Gastroesophageal sphincter (tissue), 4 donors: Measurements from ENCODE around the gene MCRIP1. TPM values are rescaled to one million over a fixed set of nuclear protein-coding genes. Genes with fewer than 3 reads are reported as not detected.
A peak's percentile ranks its signal among the peaks of the same experiment; 100 is the strongest.

Source experiments
- ATAC-seq: fragments of 150-250 bp; one replicate; pipeline ENCODE4 v1.9.1; 2016; ENCODE audit warnings: mild to moderate bottlenecking, moderate library complexity
- H3K27ac ChIP-seq, 4 donors: fragments of 200-600 bp; sonication (generic) in 3 of 4; 1 replicate in 3 of 4; 2 replicates in 1 of 4; pipeline ENCODE4 v1.5.1; 2016 to 2019
- H3K27me3 ChIP-seq: fragments of 200-600 bp; sonication (generic); one replicate; pipeline ENCODE4 v1.5.1; 2019
- H3K36me3 ChIP-seq, 2 donors: fragments of 200-600 bp; sonication (generic); one replicate each; pipeline ENCODE4 v1.5.1; 2019; ENCODE audit warnings: control low read depth in 1 of 2
- H3K4me1 ChIP-seq, 3 donors: fragments of 200-600 bp; sonication (generic); 1 replicate in 2 of 3; 2 replicates in 1 of 3; pipeline ENCODE4 v1.5.1; 2016 to 2019; ENCODE audit warnings: control low read depth in 2 of 3
- H3K4me3 ChIP-seq, 2 donors: fragments of 200-600 bp; sonication (generic); one replicate each; pipeline ENCODE4 v1.5.1; 2019; ENCODE audit warnings: mild to moderate bottlenecking in 1 of 2, moderate library complexity in 1 of 2
- H3K9me3 ChIP-seq, 3 donors: fragments of 200-600 bp; sonication (generic); one replicate each; pipeline ENCODE4 v1.5.1; 2017 to 2019; ENCODE audit warnings: control low read depth in 2 of 3
- CTCF ChIP-seq, 4 experiments: fragments of 200-600 bp in 2 of 4; fragments of 450-650 bp in 2 of 4; sonication (generic) in 1 of 4; IDR thresholded peaks; one replicate each; pipeline ENCODE4 v1.5.1; 2017 to 2019; ENCODE audit warnings: antibody characterized with exemption in 4 of 4, mild to moderate bottlenecking in 2 of 4, moderate library complexity in 2 of 4
- EP300 ChIP-seq: sonication (generic); formaldehyde crosslinking; IDR thresholded peaks from one replicate; pipeline ENCODE4 v1.6.1; 2017; ENCODE audit warnings: antibody characterized with exemption, mild to moderate bottlenecking
- POLR2A ChIP-seq, 2 donors: fragments of 450-650 bp; IDR thresholded peaks; one replicate each; pipeline ENCODE4 v1.6.1; 2017; ENCODE audit warnings: antibody characterized with exemption in 2 of 2, mild to moderate bottlenecking in 2 of 2, moderate library complexity in 1 of 2
- POLR2AphosphoS5 ChIP-seq: sonication (generic); formaldehyde crosslinking; IDR thresholded peaks from one replicate; pipeline ENCODE4 v1.6.1; 2017; ENCODE audit warnings: antibody characterized with exemption
- WGBS, 2 donors: methylation state at CpG; one replicate each; pipeline ENCODE4 v1.1.5; 2018; ENCODE audit warnings: low coverage in 1 of 2; 5-methylcytosine and 5-hydroxymethylcytosine counted together
- total RNA-seq, 4 donors: library from RNA; depleted of rRNA; stranded (reverse); fragments of >200 nt; gene quantifications; one replicate each; pipeline ENCODE4 v1.1.0, GENCODE V29; 2016

The MCRIP1 gene
- total RNA-seq, 4 donors from 2014 or later: 70.4 to 131 (median 85.9) TPM

GRCh38 chr17:81825841-81826466, 7.1 kb downstream of the MCRIP1 start:
- TF ChIP-seq CTCF (IDR thresholded peaks at IDR 0.05): no peak
- no peak for TF ChIP-seq POLR2AphosphoS5
- TF ChIP-seq POLR2A (IDR thresholded peaks at IDR 0.05): no peak
- Histone ChIP-seq H3K36me3 (peaks cover 0 to 28% of the 10 kb centered on the region in 2 donors), H3K27me3 (no peaks in the 10 kb centered on the region), H3K9me3 (no peaks in the 10 kb centered on the region), H3K4me3 (no peak overlapping the region), H3K4me1 (peaks cover 0 to 62% (median 11%) of the 10 kb centered on the region in 3 donors), H3K27ac (no peak overlapping the region)
- no peak for ATAC-seq
- WGBS, 2 donors: 79 to 83% methylated on average over 1 to 8 of the region's 11 CpGs

GRCh38 chr17:81824595-81824994, 8.5 kb downstream of the MCRIP1 start:
- WGBS, 2 donors: no CpG with 5 or more reads among the region's 11 CpGs

GRCh38 chr17:81823820-81824550, 9.1 kb downstream of the MCRIP1 start:
- no peak for TF ChIP-seq EP300
- TF ChIP-seq CTCF (IDR thresholded peaks at IDR 0.05): no peak
- no peak for TF ChIP-seq POLR2AphosphoS5

More at GRCh38 chr17:81824595-81824994, 8.5 kb downstream of the MCRIP1 start:
- no peak for ATAC-seq
- H3K4me3 ChIP-seq: no peak overlapping the region
- H3K27ac ChIP-seq: no peak overlapping the region
- peaks cover 0 to 28% of the 10 kb centered on the region in 2 donors for H3K36me3 ChIP-seq
- no peak for TF ChIP-seq CTCF (IDR thresholded peaks at IDR 0.05)
- no peak for TF ChIP-seq POLR2A (IDR thresholded peaks at IDR 0.05)
- no peak for TF ChIP-seq POLR2AphosphoS5
- TF ChIP-seq EP300: no peak
- H3K9me3 ChIP-seq: no peaks in the 10 kb centered on the region
- peaks cover 6% of the 10 kb centered on the region for H3K27me3 ChIP-seq
- peaks cover 0 to 52% (median 11%) of the 10 kb centered on the region in 3 donors for H3K4me1 ChIP-seq

GRCh38 chr17:81822996-81823819, 9.9 kb downstream of the MCRIP1 start:
- TF ChIP-seq POLR2A (IDR thresholded peaks at IDR 0.05): no peak
- no peak for TF ChIP-seq POLR2AphosphoS5
- no peak for TF ChIP-seq EP300
- no peak for TF ChIP-seq CTCF (IDR thresholded peaks at IDR 0.05)
- no peaks in the 10 kb centered on the region for H3K9me3 ChIP-seq
- H3K4me1 ChIP-seq: peaks cover 0 to 38% (median 11%) of the 10 kb centered on the region in 3 donors
- peak overlapping the region in 2 of 4 donors; percentile 76 to 79 for H3K27ac ChIP-seq
- no peak for ATAC-seq
- WGBS, 2 donors: no CpG with 5 or more reads among the region's 30 CpGs
- H3K27me3 ChIP-seq: peaks cover 14% of the 10 kb centered on the region
- no peak overlapping the region for H3K4me3 ChIP-seq
- H3K36me3 ChIP-seq: peaks cover 0 to 28% of the 10 kb centered on the region in 2 donors

More at GRCh38 chr17:81823820-81824550, 9.1 kb downstream of the MCRIP1 start:
- Histone ChIP-seq H3K4me1 (peaks cover 0 to 46% (median 11%) of the 10 kb centered on the region in 3 donors), H3K9me3 (no peaks in the 10 kb centered on the region), H3K4me3 (no peak overlapping the region), H3K27ac (no peak overlapping the region), H3K27me3 (peaks cover 12% of the 10 kb centered on the region), H3K36me3 (peaks cover 0 to 28% of the 10 kb centered on the region in 2 donors)
- WGBS, 2 donors: 79% methylated on average over 7 of the region's 33 CpGs; no CpG with 5 or more reads in 1 of the 2 donors
- no peak for ATAC-seq
